Ovary (tissue), 3 donors: ENCODE results near the gene MINDY3.

Experiments used
- CTCF ChIP-seq, 3 donors: fragments of 450-650 bp in 2 of 3; fragments of 200-600 bp in 1 of 3; IDR thresholded peaks; one replicate each; pipeline versions ENCODE4 v1.5.1 to v1.8.0; 2016 to 2022; ENCODE audit warnings: antibody characterized with exemption in 3 of 3, mild to moderate bottlenecking in 1 of 3
- EP300 ChIP-seq: sonication (generic); formaldehyde crosslinking; IDR thresholded peaks from one replicate; pipeline ENCODE4 v1.6.1; 2017; ENCODE audit warnings: antibody characterized with exemption
- POLR2A ChIP-seq: fragments of 450-650 bp; IDR thresholded peaks from one replicate; pipeline ENCODE4 v1.6.1; 2017; ENCODE audit warnings: antibody characterized with exemption, mild to moderate bottlenecking, moderate library complexity
- donor health status: DM: no; HTN: no; CAD: no.

GRCh38 chr10:15898046-15898445, 37.7 kb upstream of the MINDY3 start:
- TF ChIP-seq EP300 (no peak), CTCF (IDR thresholded peaks at IDR 0.05) (no peak), POLR2A (no peak)
